LNCAP (cell line): ENCODE data around the gene VENTX.

Source experiments
- TF ChIP-seq, protein P1 (sequence below): fragments of 450-650 bp; IDR thresholded peaks from 2 replicates; pipeline ENCODE4 v1.5.1; 2017; ENCODE audit warnings: mild to moderate bottlenecking

The VENTX gene

DNA sequence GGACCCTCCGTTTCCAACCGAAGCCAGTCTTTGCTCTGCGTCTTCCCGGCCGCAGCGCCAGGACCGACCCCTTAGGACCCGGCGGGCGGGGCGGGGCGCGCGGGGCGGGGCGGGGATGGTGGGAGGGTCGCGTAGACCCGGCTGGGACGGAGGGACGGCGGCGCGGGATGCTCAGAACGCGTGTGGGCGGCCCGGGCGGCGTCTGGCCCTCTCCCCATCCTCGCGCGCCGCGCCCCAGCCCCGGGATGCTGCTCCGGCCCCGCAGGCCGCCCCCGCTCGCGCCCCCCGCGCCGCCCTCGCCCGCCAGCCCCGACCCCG, 7.7 kb upstream of the VENTX start, which contains the start of gene UTF1:
TSS of gene UTF1 (plus strand) at position 174 of the 318 bp plus-strand sequence. CDS start at position 246, 72 bp downstream.
- TF ChIP-seq, protein P1, sequence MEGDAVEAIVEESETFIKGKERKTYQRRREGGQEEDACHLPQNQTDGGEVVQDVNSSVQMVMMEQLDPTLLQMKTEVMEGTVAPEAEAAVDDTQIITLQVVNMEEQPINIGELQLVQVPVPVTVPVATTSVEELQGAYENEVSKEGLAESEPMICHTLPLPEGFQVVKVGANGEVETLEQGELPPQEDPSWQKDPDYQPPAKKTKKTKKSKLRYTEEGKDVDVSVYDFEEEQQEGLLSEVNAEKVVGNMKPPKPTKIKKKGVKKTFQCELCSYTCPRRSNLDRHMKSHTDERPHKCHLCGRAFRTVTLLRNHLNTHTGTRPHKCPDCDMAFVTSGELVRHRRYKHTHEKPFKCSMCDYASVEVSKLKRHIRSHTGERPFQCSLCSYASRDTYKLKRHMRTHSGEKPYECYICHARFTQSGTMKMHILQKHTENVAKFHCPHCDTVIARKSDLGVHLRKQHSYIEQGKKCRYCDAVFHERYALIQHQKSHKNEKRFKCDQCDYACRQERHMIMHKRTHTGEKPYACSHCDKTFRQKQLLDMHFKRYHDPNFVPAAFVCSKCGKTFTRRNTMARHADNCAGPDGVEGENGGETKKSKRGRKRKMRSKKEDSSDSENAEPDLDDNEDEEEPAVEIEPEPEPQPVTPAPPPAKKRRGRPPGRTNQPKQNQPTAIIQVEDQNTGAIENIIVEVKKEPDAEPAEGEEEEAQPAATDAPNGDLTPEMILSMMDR, result no peak

DNA sequence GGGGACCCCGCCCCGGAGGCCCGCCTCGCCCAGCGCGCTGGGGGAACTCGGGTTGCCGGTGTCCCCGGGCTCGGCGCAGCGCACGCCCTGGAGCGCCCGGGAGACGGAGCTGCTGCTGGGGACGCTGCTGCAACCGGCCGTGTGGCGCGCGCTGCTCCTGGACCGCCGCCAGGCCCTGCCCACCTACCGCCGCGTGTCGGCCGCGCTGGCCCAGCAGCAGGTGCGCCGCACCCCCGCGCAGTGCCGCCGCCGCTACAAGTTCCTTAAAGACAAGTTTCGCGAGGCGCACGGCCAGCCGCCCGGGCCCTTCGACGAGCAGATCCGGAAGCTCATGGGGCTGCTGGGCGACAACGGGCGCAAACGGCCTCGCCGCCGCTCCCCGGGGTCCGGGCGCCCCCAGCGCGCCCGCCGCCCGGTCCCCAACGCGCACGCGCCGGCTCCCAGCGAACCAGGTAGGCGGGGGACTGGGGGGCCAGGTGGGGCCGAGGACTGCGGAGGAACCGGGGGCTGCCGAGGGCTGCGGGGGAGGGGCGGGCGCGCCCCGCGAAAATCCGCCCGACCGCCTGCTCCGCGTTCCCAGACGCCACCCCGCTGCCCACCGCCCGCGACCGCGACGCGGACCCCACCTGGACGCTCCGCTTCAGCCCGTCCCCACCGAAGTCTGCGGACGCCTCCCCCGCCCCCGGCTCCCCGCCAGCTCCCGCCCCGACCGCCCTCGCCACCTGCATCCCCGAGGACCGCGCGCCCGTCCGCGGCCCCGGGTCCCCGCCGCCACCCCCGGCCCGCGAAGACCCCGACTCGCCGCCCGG, 7.1 kb upstream of the VENTX start:
- TF ChIP-seq, protein P1, result no peak

DNA sequence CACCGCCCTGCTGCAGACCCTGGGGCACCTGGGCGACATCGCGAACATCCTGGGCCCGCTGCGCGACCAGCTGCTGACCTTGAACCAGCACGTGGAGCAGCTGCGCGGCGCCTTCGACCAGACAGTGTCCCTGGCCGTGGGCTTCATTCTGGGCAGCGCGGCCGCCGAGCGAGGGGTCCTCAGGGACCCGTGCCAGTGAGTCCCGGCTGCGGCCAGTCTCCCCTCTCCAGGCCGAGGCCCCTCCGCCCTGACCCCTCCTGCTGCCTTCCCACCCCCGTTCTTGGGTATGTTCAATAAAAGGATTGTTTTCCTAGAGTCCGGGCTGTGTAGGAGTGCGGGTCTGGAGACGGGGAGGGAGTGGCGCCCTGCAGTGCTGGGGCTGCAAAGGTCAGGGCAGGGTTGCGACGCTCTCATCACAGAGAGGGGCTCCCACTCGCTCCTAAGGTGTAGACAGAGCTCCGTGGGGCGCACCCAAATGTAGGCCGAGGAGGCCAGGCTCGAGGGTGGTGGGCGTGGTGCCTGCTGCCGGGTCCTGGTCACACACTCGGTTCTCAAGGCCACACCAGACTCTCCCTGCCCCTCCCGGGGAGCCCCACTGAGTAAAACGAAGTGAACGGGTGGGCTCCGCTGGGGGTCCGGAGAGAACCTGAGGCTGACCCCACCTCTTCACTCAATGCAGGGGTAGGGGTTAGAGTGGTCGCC, 6.3 kb upstream of the VENTX start:
- TF ChIP-seq, protein P1, result no peak

DNA sequence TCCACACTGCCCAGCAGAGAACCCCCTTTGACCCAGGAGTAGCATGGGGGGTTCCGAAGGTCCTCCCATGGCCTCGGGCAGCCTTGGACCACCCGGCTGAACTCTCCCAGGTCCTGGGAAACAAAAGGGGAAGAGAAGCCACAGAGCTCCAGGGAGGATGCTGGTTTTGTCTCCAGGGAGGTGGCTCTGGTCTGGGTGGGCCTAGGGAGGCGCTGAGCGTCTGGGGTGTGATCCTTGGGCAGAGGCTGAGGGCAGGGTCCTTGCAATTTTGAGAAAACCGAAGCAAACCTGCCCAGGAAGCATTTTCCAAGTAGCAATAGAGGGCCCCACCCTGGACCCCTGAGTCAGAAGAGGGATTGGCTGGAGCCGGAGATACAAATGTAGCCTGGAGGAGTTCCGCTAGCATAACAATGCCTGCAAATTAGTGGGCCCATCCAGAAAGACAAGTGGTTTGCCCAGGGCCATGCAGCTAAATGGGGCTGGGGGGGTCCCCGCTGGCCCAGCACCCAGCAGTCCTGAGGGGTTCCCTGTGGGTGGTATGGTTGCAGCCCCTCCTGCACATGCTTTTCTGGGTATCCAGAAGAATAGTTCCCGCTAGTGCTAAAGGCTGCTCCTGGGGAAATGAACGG, 5.6 kb upstream of the VENTX start:
- TF ChIP-seq, protein P1, result no peak

DNA sequence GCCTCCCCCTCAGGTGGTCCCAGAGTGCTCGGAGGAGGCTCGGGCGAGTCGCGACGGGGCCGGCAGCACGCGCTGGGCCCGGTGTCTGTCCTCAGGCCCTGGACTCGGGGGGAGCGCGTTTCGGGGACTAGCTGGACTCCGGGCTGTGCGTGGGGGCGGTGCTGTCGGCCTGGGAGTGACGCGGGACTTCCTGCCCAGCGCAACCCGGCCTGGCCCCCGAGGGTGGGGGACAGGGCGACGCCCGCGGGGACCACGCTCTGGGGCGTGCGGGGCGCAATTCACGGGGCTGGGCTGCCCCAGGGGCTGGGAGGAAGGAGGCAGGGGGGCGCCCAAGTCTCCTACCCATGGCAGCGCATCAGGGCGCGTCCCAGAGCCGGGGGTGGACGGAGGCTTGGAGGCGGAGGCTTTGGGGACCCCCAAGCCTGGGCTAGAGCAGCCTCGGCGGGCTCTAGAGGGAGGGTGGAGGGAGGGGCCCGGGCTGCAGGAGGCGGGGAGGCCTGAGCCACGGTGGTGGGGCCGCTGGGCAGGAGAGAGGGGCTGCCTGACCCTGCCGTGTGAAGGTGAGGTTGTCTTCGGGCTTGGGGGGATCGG, 2.3 kb upstream of the VENTX start:
- TF ChIP-seq, protein P1, result no peak

DNA sequence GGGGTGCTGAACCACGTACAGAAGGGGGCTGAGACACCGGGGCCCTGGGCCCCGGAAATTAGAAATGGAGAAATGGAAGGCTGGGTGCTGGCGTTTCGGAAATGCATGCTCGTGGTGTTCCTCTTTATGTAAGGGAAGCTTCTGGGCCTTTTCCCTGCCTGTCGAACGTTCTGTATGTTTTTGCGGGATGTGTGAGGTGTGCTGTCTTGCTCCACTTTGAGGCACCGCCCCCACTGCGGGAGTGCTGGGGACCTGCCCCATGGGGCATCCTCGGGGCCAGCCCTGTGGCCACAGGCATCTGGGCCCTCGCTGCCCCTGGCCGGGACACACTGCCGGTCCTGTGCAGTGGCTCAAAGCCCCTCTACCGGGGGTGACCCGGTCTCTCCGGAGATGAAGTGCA, 1.7 kb upstream of the VENTX start:
- TF ChIP-seq, protein P1, result no peak

DNA sequence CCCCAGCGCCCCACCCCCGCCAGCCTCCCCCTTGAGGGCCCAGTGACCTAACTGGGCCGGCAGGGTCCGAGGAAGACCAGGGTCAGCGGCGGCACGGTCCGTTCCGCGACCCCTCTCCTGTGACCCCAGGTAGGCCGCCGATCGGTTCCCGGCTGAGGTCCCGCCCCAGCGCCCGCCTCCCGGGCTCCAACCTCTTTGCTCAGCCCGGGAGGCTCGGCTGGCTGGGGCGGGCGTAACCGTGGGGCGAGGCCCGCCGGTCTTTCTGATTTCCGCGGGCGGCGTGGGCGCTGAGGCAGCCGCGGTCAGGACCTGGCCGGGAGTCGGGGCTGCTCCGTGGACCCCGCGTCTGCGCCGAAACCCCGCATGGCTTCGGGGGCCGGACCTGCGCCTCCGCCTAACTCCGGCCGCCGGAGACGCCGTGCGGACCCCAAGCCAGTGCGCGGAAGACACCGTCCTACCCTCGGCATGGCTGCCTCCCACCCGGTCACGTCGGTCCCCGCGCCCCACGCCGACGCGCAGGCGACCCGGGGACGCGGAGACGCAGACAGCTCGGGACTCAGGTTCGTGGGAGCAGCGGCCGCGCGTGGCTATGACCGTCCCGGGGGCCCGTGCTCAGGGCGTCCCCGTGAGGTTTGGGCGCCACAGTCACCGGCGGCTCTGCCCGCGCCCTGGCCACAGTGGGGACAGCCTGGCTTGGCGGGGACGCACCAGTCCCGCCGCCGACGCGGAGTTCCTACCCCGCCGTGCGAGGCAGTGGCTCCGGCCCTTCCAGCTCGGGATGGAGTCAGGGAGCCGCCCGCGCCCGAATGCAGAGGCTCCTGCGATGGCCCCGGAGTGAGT, 1.0 kb upstream of the VENTX start:
- TF ChIP-seq, protein P1, result no peak
